Measurements from ENCODE around the gene PRSS22. TPM values are rescaled to one million over a fixed set of nuclear protein-coding genes. Genes with fewer than 3 reads are reported as not detected.

Gene PRSS22
- total and polyA plus RNA-seq, 2 donors from 2014 or later = 11.0 to 30.8 TPM

- Histone ChIP-seq H3K36me3 (ENCODE audit: control insufficient read depth in 2 of 3, insufficient read depth in 3 of 3, low read length in 3 of 3) (no peaks in the 10 kb centered on the region), H3K4me3 (ENCODE audit: low read length in 3 of 3) (no peak within 1 kb of the TSS), H3K27me3 (ENCODE audit: control insufficient read depth, insufficient read depth, low read length) (no peaks in the 10 kb centered on the region), H3K9ac (ENCODE audit: low read length in 3 of 3) (no peak within 1 kb of the TSS), H3K9me3 (ENCODE audit: control insufficient read depth in 2 of 3, insufficient read depth in 1 of 3, low read length in 3 of 3) (no peaks in the 10 kb centered on the region), H3K4me1 (ENCODE audit: control insufficient read depth in 2 of 3, insufficient read depth in 2 of 3, low read depth in 1 of 3, low read length in 3 of 3) (no peaks in the 10 kb centered on the region), H3K27ac (ENCODE audit: low read depth in 2 of 2, low read length in 2 of 2) (no peak within 1 kb of the TSS)
- DNase-seq (no peak), FAIRE-seq (no peak)
- TF ChIP-seq CTCF (IDR thresholded peaks at IDR 0.05; ENCODE audit: borderline replicate concordance, extremely low read depth, insufficient read depth) = no peak
- intact Hi-C loops (cut with DNase I) = no loop called here
Measured at GRCh38 chr16:2816751-2817339, 41.1 kb downstream of the PRSS22 start, which contains the start of gene PRSS21. Gene PRSS21 (plus strand): TSS chr16:2817237. CDS start chr16:2817269, 32 bp downstream.

GRCh38 chr16:2815299-2815771 is 42.6 kb downstream of the PRSS22 start:
- H3K27me3 ChIP-seq (ENCODE audit: control insufficient read depth, insufficient read depth, low read length) = no peaks in the 10 kb centered on the region
- no peak for FAIRE-seq
- H3K4me3 ChIP-seq (ENCODE audit: low read length in 3 of 3) = no peak overlapping the region
- H3K36me3 ChIP-seq (ENCODE audit: control insufficient read depth in 2 of 3, insufficient read depth in 3 of 3, low read length in 3 of 3) = no peaks in the 10 kb centered on the region
- no peak overlapping the region for H3K9ac ChIP-seq (ENCODE audit: low read length in 3 of 3)
- no peaks in the 10 kb centered on the region for H3K4me1 ChIP-seq (ENCODE audit: control insufficient read depth in 2 of 3, insufficient read depth in 2 of 3, low read depth in 1 of 3, low read length in 3 of 3)
- DNase-seq = no peak
- H3K27ac ChIP-seq (ENCODE audit: low read depth in 2 of 2, low read length in 2 of 2) = no peak overlapping the region
- intact Hi-C loops (cut with DNase I) = no loop called here
- no peak for TF ChIP-seq CTCF (IDR thresholded peaks at IDR 0.05; ENCODE audit: borderline replicate concordance, extremely low read depth, insufficient read depth)
- H3K9me3 ChIP-seq (ENCODE audit: control insufficient read depth in 2 of 3, insufficient read depth in 1 of 3, low read length in 3 of 3) = no peaks in the 10 kb centered on the region

- Histone ChIP-seq H3K27ac (ENCODE audit: low read depth in 2 of 2, low read length in 2 of 2) (no peak overlapping the region), H3K9ac (ENCODE audit: low read length in 3 of 3) (no peak overlapping the region), H3K4me1 (ENCODE audit: control insufficient read depth in 2 of 3, insufficient read depth in 2 of 3, low read depth in 1 of 3, low read length in 3 of 3) (no peaks in the 10 kb centered on the region), H3K4me3 (ENCODE audit: low read length in 3 of 3) (no peak overlapping the region), H3K9me3 (ENCODE audit: control insufficient read depth in 2 of 3, insufficient read depth in 1 of 3, low read length in 3 of 3) (no peaks in the 10 kb centered on the region), H3K36me3 (ENCODE audit: control insufficient read depth in 2 of 3, insufficient read depth in 3 of 3, low read length in 3 of 3) (no peaks in the 10 kb centered on the region), H3K27me3 (ENCODE audit: control insufficient read depth, insufficient read depth, low read length) (no peaks in the 10 kb centered on the region)
- intact Hi-C loops (cut with DNase I) = no loop called here
- TF ChIP-seq CTCF (IDR thresholded peaks at IDR 0.05; ENCODE audit: borderline replicate concordance, extremely low read depth, insufficient read depth) = no peak
- no peak for FAIRE-seq
- no peak for DNase-seq
Measured at GRCh38 chr16:2814551-2815298, 43.2 kb downstream of the PRSS22 start.

Measured in kidney (tissue), 14 donors.